Measurements from ENCODE around the gene GLRX5. TPM values are rescaled to one million over a fixed set of nuclear protein-coding genes. Genes with fewer than 3 reads are reported as not detected.

The GLRX5 gene
- total RNA-seq, 1 experiment from 2014 or later, result 72.8 TPM

- peaks cover 7% of the 10 kb centered on the region for H3K9me3 Mint-ChIP-seq
- DNase-seq (ENCODE audit: low spot score) (no peak), ATAC-seq (no peak)
- ChIA-PET POLR2A (no interaction called here), CTCF (interaction anchor here (0.9 to 1.2 kb wide), 3 partner anchors 11 to 54 kb away, joined by 3 to 4 read pairs (median 4); no protein-coding TSS in a partner anchor)
- H3K27ac Mint-ChIP-seq, result 0 out of 2 replicates have a peak overlapping the region, but pooled peaks have one; percentile 27
- H3K27me3 Mint-ChIP-seq (ENCODE audit: low read depth), result no peaks in the 10 kb centered on the region; the same call in 1 of the 2 replicates
- no peaks in the 10 kb centered on the region for H3K36me3 Mint-ChIP-seq
- no peaks in the 10 kb centered on the region for H3K4me1 Mint-ChIP-seq
- no peak overlapping the region for H3K4me3 Mint-ChIP-seq
- TF ChIP-seq MXD4 (CRISPR knock-in tag; IDR thresholded peaks at IDR 0.05; ENCODE audit: borderline replicate concordance) (no peak), ARID4B (CRISPR knock-in tag; IDR thresholded peaks at IDR 0.05; ENCODE audit: borderline replicate concordance) (no peak), USF2 (CRISPR knock-in tag; IDR thresholded peaks at IDR 0.05) (no peak), SP1 (CRISPR knock-in tag; conservative IDR thresholded peaks at IDR 0.05) (no peak), GABPB1 (CRISPR knock-in tag; IDR thresholded peaks at IDR 0.05) (no peak), RELA (CRISPR knock-in tag; IDR thresholded peaks at IDR 0.05; ENCODE audit: borderline replicate concordance) (no peak), ZNF281 (CRISPR knock-in tag; IDR thresholded peaks at IDR 0.05) (no peak)
Measured at GRCh38 chr14:95496690-95497259, 38.1 kb upstream of the GLRX5 start.

GRCh38 chr14:95497561-95498011 is 37.3 kb upstream of the GLRX5 start:
- H3K9me3 Mint-ChIP-seq, result no peaks in the 10 kb centered on the region
- ATAC-seq, result no peak
- CTCF ChIA-PET, result no interaction called here
- no peaks in the 10 kb centered on the region for H3K36me3 Mint-ChIP-seq
- H3K4me3 Mint-ChIP-seq, result no peak overlapping the region
- no peak for DNase-seq (ENCODE audit: low spot score)
- H3K27ac Mint-ChIP-seq, result no peak overlapping the region
- H3K4me1 Mint-ChIP-seq, result no peaks in the 10 kb centered on the region
- POLR2A ChIA-PET, result no interaction called here
- no peaks in the 10 kb centered on the region; the same call in 1 of the 2 replicates for H3K27me3 Mint-ChIP-seq (ENCODE audit: low read depth)
- TF ChIP-seq E2F5 (CRISPR knock-in tag; IDR thresholded peaks at IDR 0.05) (no peak), ATF2 (CRISPR knock-in tag; IDR thresholded peaks at IDR 0.05; ENCODE audit: borderline replicate concordance, low read depth) (no peak), FOXP4 (CRISPR knock-in tag; IDR thresholded peaks at IDR 0.05) (no peak), SOX15 (CRISPR knock-in tag; IDR thresholded peaks at IDR 0.05) (no peak), CBFB (CRISPR knock-in tag; IDR thresholded peaks at IDR 0.05; ENCODE audit: low read depth) (no peak), ZNF317 (CRISPR knock-in tag; IDR thresholded peaks at IDR 0.05; ENCODE audit: borderline replicate concordance, low read depth) (no peak), ZNF416 (CRISPR knock-in tag; IDR thresholded peaks at IDR 0.05) (no peak), CDX4 (CRISPR knock-in tag; IDR thresholded peaks at IDR 0.05; ENCODE audit: borderline replicate concordance) (no peak), TEAD4 (CRISPR knock-in tag; IDR thresholded peaks at IDR 0.05) (no peak), ERG (CRISPR knock-in tag; IDR thresholded peaks at IDR 0.05) (no peak)

Data from WTC11 (cell line).